Measurements from ENCODE around the gene KAT6B. TPM values are rescaled to one million over a fixed set of nuclear protein-coding genes. Genes with fewer than 3 reads are reported as not detected.

KAT6B gene
- total RNA-seq, 2 experiments from 2014 or later: 36.7 to 47.2 TPM

GRCh38 chr10:75076348-75076747, 249.9 kb downstream of the KAT6B start:
- Mint-ChIP-seq H3K9me3 (peaks cover 2% of the 10 kb centered on the region), H3K4me1 (peaks cover 18% of the 10 kb centered on the region), H3K27ac (no peak overlapping the region), H3K4me3 (no peak overlapping the region), H3K36me3 (no peaks in the 10 kb centered on the region), H3K27me3 (no peaks in the 10 kb centered on the region)
- DNase-seq: no peak
- no peak for ATAC-seq (ENCODE audit: low read depth)
- POLR2A ChIA-PET: no interaction called here

GRCh38 chr10:75079436-75080083, 253.2 kb downstream of the KAT6B start:
- no peak overlapping the region for H3K27ac Mint-ChIP-seq
- POLR2A ChIA-PET: no interaction called here
- H3K4me1 Mint-ChIP-seq: peaks cover 15% of the 10 kb centered on the region
- H3K36me3 Mint-ChIP-seq: no peaks in the 10 kb centered on the region
- H3K9me3 Mint-ChIP-seq: peaks cover 3% of the 10 kb centered on the region
- no peak for ATAC-seq (ENCODE audit: low read depth)
- H3K27me3 Mint-ChIP-seq: no peaks in the 10 kb centered on the region
- no peak for DNase-seq
- H3K4me3 Mint-ChIP-seq: no peak overlapping the region

- ATAC-seq (ENCODE audit: low read depth): no peak
Observed at GRCh38 chr10:75080554-75080953, 254.2 kb downstream of the KAT6B start.

DNA sequence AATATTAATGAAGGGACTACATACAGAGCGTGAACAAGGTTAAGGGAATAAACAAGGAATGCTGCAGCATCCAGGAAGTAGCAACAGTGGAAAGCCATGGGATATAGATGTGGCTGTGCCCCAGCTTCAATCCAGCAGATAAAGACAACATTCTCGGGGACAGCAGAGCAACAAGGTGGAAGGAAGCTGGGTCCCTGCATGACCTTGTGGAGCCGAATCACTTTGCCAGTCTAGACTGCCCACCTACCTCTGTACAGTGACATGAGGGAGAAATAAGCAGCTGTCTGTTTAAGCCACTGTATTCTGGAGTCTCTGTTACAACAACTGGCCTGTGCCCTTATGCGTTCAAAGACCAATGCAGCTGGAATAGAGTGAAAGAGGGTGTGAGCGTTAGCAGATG, 255.0 kb downstream of the KAT6B start:
- Mint-ChIP-seq H3K9me3 (peaks cover 3% of the 10 kb centered on the region), H3K36me3 (no peaks in the 10 kb centered on the region), H3K27ac (no peak overlapping the region), H3K4me3 (no peak overlapping the region), H3K4me1 (peaks cover under 1% of the 10 kb centered on the region), H3K27me3 (peaks cover 3% of the 10 kb centered on the region)
- ATAC-seq (ENCODE audit: low read depth): no peak
- no peak for DNase-seq
- POLR2A ChIA-PET: no interaction called here

More at GRCh38 chr10:75080554-75080953, 254.2 kb downstream of the KAT6B start:
- POLR2A ChIA-PET: no interaction called here
- Mint-ChIP-seq H3K4me3 (no peak overlapping the region), H3K9me3 (peaks cover 3% of the 10 kb centered on the region), H3K4me1 (peaks cover 5% of the 10 kb centered on the region), H3K36me3 (no peaks in the 10 kb centered on the region), H3K27ac (no peak overlapping the region), H3K27me3 (peaks cover 2% of the 10 kb centered on the region)
- no peak for DNase-seq
